A549 treated with Hydrocortisone at 1 μM for 4 hours (cell line): ENCODE results near the gene PANK4. TPM values are rescaled to one million over a fixed set of nuclear protein-coding genes. Genes with fewer than 3 reads are reported as not detected.

Source experiments
- total RNA-seq: library from RNA; stranded (reverse); fragments of 200-300 nt; extraction: Qiagen RNA extraction; gene quantifications from 5 replicates; pipeline ENCODE4 v1.2.3, GENCODE V29; 2022

PANK4 gene
- 8.3 to 11.8 TPM (median 10.3 TPM) in 5 replicates for total RNA-seq

DNA sequence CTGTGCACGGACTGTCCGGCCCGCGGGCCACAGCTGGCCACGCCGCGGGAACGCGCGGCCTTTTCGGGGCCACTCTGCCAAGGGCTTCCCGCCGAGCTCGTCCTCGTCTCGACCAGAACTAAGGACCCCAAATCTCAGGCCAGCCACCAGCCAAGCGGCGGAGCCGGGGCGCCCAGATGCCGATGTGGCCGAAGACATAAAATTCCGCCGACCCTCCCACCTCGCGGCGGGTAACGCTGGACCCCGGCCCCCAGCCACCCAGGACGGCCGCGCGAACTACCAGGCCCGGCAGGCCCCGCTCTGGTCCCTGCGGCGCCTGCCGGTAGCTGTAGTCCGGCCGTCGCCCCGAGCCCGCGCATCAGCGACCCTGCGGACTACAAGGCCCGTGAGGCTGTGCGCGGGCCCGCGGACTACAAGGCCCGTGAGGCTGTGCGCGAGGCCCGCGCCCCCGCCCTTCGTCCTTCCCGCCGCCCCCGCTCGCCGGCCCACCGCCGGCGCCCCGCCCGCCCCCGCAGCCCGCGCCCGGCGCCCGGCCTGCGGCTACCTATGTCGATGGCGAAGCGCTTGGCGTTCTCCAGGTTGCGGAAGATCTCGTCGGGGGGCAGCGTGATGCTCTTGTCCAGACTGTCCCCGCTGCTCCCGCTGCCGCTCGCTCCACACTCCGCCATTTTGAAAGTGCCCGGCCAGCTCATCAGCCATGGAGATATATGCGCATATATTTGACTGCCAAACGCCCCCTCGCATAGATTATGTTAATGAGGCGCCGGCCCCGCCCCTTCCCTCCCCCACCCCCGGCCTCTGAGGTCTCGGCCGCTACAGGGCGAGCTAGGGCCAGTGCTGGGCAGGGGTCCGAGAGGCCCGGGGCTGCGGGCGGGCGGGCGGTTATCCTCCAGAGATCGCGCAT, at the start of gene PANK4:
Gene PANK4 (minus strand): TSS at position 677 of the 904 bp plus-strand sequence. CDS start 9 bp downstream, at position 668.

DNA sequence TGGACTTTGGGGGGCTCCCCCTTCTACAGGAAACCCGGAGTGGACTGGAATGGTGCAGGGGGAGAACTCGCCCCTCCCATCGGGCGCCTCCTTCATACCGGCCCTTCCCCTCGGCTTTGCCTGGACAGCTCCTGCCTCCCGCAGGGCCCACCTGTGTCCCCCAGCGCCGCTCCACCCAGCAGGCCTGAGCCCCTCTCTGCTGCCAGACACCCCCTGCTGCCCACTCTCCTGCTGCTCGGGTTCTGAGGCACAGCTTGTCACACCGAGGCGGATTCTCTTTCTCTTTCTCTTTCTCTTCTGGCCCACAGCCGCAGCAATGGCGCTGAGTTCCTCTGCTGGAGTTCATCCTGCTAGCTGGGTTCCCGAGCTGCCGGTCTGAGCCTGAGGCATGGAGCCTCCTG, 29.9 kb upstream of the PANK4 start, which contains the start of gene TNFRSF14:
Gene TNFRSF14 (plus strand): TSS at position 95 of the 401 bp plus-strand sequence. CDS start 294 bp downstream, at position 389.

DNA sequence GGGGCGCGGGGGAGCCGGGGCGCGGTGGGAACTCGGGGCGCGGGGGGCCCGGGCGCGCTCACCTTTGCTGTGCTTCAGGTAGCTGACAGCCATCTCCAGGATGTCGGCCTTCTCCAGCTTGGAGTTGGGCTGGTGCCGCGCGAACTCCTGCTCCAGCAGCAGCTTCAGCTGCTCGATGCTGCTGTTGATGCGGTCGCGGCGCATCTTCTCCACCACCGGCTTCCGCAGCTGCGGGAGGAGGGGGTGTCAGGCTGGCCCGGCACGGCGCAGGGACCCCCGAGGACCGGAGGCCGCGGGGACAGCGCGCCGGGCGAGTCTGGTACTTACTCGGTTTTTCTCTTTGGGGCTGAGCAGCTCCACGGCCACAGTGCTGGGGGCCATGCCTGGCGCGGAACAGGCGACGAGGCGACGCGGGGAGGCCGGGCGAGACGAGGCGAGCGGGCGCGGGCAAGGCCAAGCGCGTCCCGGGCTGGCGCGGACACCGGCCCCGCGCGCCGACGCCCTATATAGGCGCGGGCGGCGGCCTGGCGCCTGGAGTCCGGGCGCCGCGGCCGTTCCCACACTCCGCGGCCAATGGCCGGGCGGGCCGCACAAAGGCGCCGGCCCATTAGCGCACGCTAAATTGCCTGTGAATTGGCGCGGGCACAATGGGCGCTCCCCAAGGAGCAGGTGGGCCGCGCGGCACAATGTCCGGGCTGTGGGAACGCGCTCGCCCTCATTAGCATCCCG, 3.6 kb upstream of the PANK4 start, which contains the start of gene HES5:
Gene HES5 (minus strand): TSS at position 480 of the 729 bp plus-strand sequence. CDS start 99 bp downstream, at position 381.

DNA sequence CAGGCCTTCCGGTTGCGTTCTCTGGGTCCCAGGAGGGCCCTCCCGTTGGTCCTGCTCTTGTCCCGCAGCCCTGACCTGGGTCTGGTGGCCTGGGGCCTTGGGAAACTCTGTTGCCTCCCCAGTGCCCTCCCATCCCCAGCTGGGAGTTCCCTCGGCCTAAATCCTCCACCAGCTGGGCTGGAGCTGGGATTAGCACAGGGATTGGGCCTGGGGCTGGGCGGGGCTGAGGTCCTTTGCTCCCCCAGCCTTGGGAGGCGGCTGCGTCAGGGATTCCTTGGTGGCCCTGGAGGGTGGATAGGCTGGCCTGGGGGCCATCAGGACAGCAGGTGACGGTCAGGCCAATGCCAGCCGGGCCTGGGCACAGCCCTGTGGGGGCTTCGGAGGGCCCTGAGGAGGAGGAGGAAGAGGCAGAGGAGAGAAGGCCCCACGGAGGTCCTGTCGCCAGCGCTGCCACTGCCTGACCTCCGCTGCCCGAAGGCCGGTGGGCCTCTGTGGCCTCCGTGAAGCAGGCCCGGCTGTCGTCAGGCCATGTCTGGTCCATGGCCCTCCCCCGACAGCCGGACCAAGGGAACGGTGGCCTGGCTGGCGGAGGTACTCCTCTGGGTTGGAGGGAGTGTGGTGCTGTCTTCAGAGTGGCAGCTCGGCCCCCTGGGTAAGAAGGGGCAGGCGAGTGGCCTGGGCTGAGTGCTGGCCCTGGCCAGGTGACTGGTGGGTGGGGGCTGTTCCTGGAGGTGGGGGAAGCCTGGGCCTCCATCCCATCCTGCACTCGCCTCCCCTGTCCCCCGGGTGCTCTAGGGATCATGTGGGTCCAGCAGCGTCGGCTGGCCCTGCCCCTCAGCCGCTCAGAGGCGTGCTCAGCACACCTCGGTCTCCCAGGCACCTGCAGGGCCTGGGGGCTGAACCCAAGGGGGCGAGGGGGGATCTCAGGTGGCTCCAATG, 50.1 kb downstream of the PANK4 start, which contains the start of gene PLCH2:
Gene PLCH2 (plus strand): TSS at position 229 of the 939 bp plus-strand sequence. CDS start 300 bp downstream, at position 529.

Other genes with a start within 250 kb of the PANK4 start
- gene MORN1, start 135.0 kb downstream of the PANK4 start, total RNA-seq = 5.1 to 6.2 TPM (median 6.0 TPM) in 5 replicates
- gene RER1, start 134.8 kb downstream of the PANK4 start, total RNA-seq = 92.4 to 123 TPM (median 122 TPM) in 5 replicates
- gene PEX10, start 114.0 kb downstream of the PANK4 start, total RNA-seq = 19.1 to 25.3 TPM (median 23.1 TPM) in 5 replicates
- 0.24 to 0.43 TPM (median 0.33 TPM) in 5 replicates for gene PLCH2, start 50.3 kb downstream of the PANK4 start, total RNA-seq
- not detected in 5 replicates for gene HES5, start 3.7 kb upstream of the PANK4 start, total RNA-seq
- gene TNFRSF14, start 29.8 kb upstream of the PANK4 start, total RNA-seq = 0.14 to 0.55 TPM (median 0.28 TPM) in 5 replicates
- gene PRXL2B, start 60.2 kb upstream of the PANK4 start, total RNA-seq = 19.7 to 25.6 TPM (median 21.2 TPM) in 5 replicates
- 0.16 to 0.20 TPM in 2 of 5 replicates, not detected in the others for gene MMEL1, start 106.4 kb upstream of the PANK4 start, total RNA-seq